ENCODE data around the gene TRIM17.
A peak's percentile ranks its signal among the peaks of the same experiment; 100 is the strongest.

The TRIM17 gene

DNA sequence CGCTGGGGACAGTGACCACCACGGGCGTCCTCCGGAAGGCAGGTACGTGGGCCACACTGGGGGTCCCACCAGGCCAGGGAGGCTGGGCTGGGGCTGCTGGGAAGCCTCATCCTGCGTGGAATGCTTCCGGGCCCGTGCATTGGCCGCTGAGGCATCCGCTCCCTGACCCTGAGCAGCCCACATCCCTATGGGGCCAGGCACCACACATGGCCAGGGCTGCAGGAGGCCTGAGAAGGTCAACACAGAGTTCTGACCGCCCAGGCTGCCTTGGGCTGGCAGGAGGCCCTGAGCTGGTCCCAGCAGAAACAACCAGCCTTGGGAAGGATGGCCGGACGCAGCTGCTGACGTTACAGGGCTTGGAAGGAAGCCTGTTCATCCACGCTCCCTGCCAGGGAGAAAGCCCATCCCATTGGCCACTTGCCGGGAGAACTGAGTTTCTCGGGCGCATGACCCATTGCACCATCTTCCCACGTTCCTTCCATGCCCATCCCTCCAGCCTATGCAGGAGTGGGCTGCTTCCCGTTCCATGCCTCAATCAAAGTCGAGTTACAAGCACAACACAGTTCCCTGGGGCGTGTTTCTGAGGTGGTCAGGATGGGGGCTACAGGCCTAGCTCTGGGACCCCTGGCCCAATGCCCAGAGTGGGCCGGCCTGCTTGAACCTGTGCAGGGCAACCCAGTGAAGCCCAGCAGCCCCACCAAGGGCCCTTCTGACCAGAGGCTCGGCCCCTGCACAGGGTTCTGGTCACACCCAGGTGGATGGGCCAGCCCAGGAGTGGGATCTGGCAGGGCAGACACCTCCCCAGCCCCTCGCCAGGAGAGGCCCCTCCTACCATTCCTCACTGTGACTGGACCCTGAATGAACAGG is 41.7 kb downstream of the TRIM17 start:
- H3K18ac ChIP-seq (ENCODE audit: low read depth in 1 of 2, low read length in 2 of 2) = no peak overlapping the region
- H2BK120ac ChIP-seq (ENCODE audit: low read depth, low read length) = no peak overlapping the region
- H2BK5ac ChIP-seq (ENCODE audit: low read depth, low read length, poor library complexity, severe bottlenecking) = no peak overlapping the region
- H3K36me3 ChIP-seq (ENCODE audit: control insufficient read depth in 1 of 2, insufficient read depth in 2 of 2, low read depth in 1 of 2, low read length in 2 of 2) = no peaks in the 10 kb centered on the region
- no peak overlapping the region for H2AK5ac ChIP-seq (ENCODE audit: low read length, severe bottlenecking)
- peak overlapping the region; percentile 38 for H3K9ac ChIP-seq (ENCODE audit: low read length)
- H2BK12ac ChIP-seq (ENCODE audit: low read length in 2 of 2) = no peak overlapping the region
- peak overlapping the region; percentile 53 for H4K91ac ChIP-seq (ENCODE audit: low read length)
- H2AFZ ChIP-seq (ENCODE audit: low read depth, low read length) = no peak overlapping the region
- no peak overlapping the region for H3K4ac ChIP-seq (ENCODE audit: low read depth in 1 of 2, low read length in 2 of 2)
- no peak overlapping the region for H3K23ac ChIP-seq (ENCODE audit: low read length in 2 of 2)
- WGBS = 89% methylated on average over 25 of the region's 25 CpGs
- no peak overlapping the region for H3K4me3 ChIP-seq (ENCODE audit: insufficient read depth in 1 of 2, low read depth in 1 of 2, low read length in 2 of 2)
- no peak overlapping the region for H4K8ac ChIP-seq (ENCODE audit: low read length)
- peaks cover 0 to 35% of the 10 kb centered on the region in 2 experiments for H3K27me3 ChIP-seq (ENCODE audit: control insufficient read depth in 1 of 2, insufficient read depth in 1 of 2, low read length in 2 of 2)
- no peaks in the 10 kb centered on the region for H3K9me3 ChIP-seq (ENCODE audit: control insufficient read depth, low read length)
- H3K79me1 ChIP-seq (replicated peaks; ENCODE audit: low read length, poor library complexity, severe bottlenecking) = no peaks in the 10 kb centered on the region
- no peak overlapping the region for H3K4me2 ChIP-seq (ENCODE audit: low read length, poor library complexity, severe bottlenecking)
- no peak overlapping the region for H2BK15ac ChIP-seq (ENCODE audit: low read depth, poor library complexity, severe bottlenecking)
- H3K4me1 ChIP-seq (ENCODE audit: control insufficient read depth, insufficient read depth, low read depth, low read length) = peaks cover 30% of the 10 kb centered on the region
- H3K27ac ChIP-seq (ENCODE audit: low read length, poor library complexity, severe bottlenecking) = no peak overlapping the region
- no peak for DNase-seq
- H3K14ac ChIP-seq (ENCODE audit: low read length in 2 of 2) = no peak overlapping the region

GRCh38 chr1:228373681-228374571 is 42.7 kb downstream of the TRIM17 start:
- H3K4me3 ChIP-seq (ENCODE audit: insufficient read depth in 1 of 2, low read depth in 1 of 2, low read length in 2 of 2) = no peak overlapping the region
- peak overlapping the region; percentile 35 for H4K91ac ChIP-seq (ENCODE audit: low read length)
- peaks cover 23% of the 10 kb centered on the region for H3K4me1 ChIP-seq (ENCODE audit: control insufficient read depth, insufficient read depth, low read depth, low read length)
- H3K27me3 ChIP-seq (ENCODE audit: control insufficient read depth in 1 of 2, insufficient read depth in 1 of 2, low read length in 2 of 2) = peaks cover 0 to 46% of the 10 kb centered on the region in 2 experiments
- WGBS = 84% methylated on average over 11 of the region's 14 CpGs
- DNase-seq = no peak
- H3K9ac ChIP-seq (ENCODE audit: low read length) = no peak overlapping the region
- no peaks in the 10 kb centered on the region for H3K36me3 ChIP-seq (ENCODE audit: control insufficient read depth in 1 of 2, insufficient read depth in 2 of 2, low read depth in 1 of 2, low read length in 2 of 2)
- no peaks in the 10 kb centered on the region for H3K9me3 ChIP-seq (ENCODE audit: control insufficient read depth, low read length)
- no peak overlapping the region for H2BK15ac ChIP-seq (ENCODE audit: low read depth, poor library complexity, severe bottlenecking)
- H2BK120ac ChIP-seq (ENCODE audit: low read depth, low read length) = no peak overlapping the region
- H3K4ac ChIP-seq (ENCODE audit: low read depth in 1 of 2, low read length in 2 of 2) = no peak overlapping the region
- no peak overlapping the region for H4K8ac ChIP-seq (ENCODE audit: low read length)
- no peak overlapping the region for H2BK12ac ChIP-seq (ENCODE audit: low read length in 2 of 2)
- H2AK5ac ChIP-seq (ENCODE audit: low read length, severe bottlenecking) = no peak overlapping the region
- H3K14ac ChIP-seq (ENCODE audit: low read length in 2 of 2) = no peak overlapping the region
- H2BK5ac ChIP-seq (ENCODE audit: low read depth, low read length, poor library complexity, severe bottlenecking) = no peak overlapping the region
- H3K79me1 ChIP-seq (replicated peaks; ENCODE audit: low read length, poor library complexity, severe bottlenecking) = no peaks in the 10 kb centered on the region
- no peak overlapping the region for H3K4me2 ChIP-seq (ENCODE audit: low read length, poor library complexity, severe bottlenecking)
- no peak overlapping the region for H3K23ac ChIP-seq (ENCODE audit: low read length in 2 of 2)
- no peak overlapping the region for H3K18ac ChIP-seq (ENCODE audit: low read depth in 1 of 2, low read length in 2 of 2)
- H3K27ac ChIP-seq (ENCODE audit: low read length, poor library complexity, severe bottlenecking) = no peak overlapping the region
- H2AFZ ChIP-seq (ENCODE audit: low read depth, low read length) = no peak overlapping the region

GRCh38 chr1:228373004-228373680 is 43.5 kb downstream of the TRIM17 start:
- H2BK5ac ChIP-seq (ENCODE audit: low read depth, low read length, poor library complexity, severe bottlenecking) = no peak overlapping the region
- no peak overlapping the region for H4K91ac ChIP-seq (ENCODE audit: low read length)
- H3K9ac ChIP-seq (ENCODE audit: low read length) = no peak overlapping the region
- H2AK5ac ChIP-seq (ENCODE audit: low read length, severe bottlenecking) = no peak overlapping the region
- H2AFZ ChIP-seq (ENCODE audit: low read depth, low read length) = no peak overlapping the region
- no peak overlapping the region for H3K4me2 ChIP-seq (ENCODE audit: low read length, poor library complexity, severe bottlenecking)
- WGBS = 86% methylated on average over 10 of the region's 12 CpGs
- H3K79me1 ChIP-seq (replicated peaks; ENCODE audit: low read length, poor library complexity, severe bottlenecking) = no peaks in the 10 kb centered on the region
- DNase-seq = no peak
- no peak overlapping the region for H3K4me3 ChIP-seq (ENCODE audit: insufficient read depth in 1 of 2, low read depth in 1 of 2, low read length in 2 of 2)
- H3K4ac ChIP-seq (ENCODE audit: low read depth in 1 of 2, low read length in 2 of 2) = no peak overlapping the region
- H3K4me1 ChIP-seq (ENCODE audit: control insufficient read depth, insufficient read depth, low read depth, low read length) = peaks cover 18% of the 10 kb centered on the region
- no peak overlapping the region for H4K8ac ChIP-seq (ENCODE audit: low read length)
- H2BK120ac ChIP-seq (ENCODE audit: low read depth, low read length) = no peak overlapping the region
- H3K9me3 ChIP-seq (ENCODE audit: control insufficient read depth, low read length) = no peaks in the 10 kb centered on the region
- no peak overlapping the region for H3K27ac ChIP-seq (ENCODE audit: low read length, poor library complexity, severe bottlenecking)
- peaks cover 1 to 53% of the 10 kb centered on the region in 2 experiments for H3K27me3 ChIP-seq (ENCODE audit: control insufficient read depth in 1 of 2, insufficient read depth in 1 of 2, low read length in 2 of 2)
- H3K36me3 ChIP-seq (ENCODE audit: control insufficient read depth in 1 of 2, insufficient read depth in 2 of 2, low read depth in 1 of 2, low read length in 2 of 2) = no peaks in the 10 kb centered on the region
- H3K23ac ChIP-seq (ENCODE audit: low read length in 2 of 2) = no peak overlapping the region
- no peak overlapping the region for H2BK15ac ChIP-seq (ENCODE audit: low read depth, poor library complexity, severe bottlenecking)
- H3K18ac ChIP-seq (ENCODE audit: low read depth in 1 of 2, low read length in 2 of 2) = no peak overlapping the region
- H2BK12ac ChIP-seq (ENCODE audit: low read length in 2 of 2) = no peak overlapping the region
- H3K14ac ChIP-seq (ENCODE audit: low read length in 2 of 2) = no peak overlapping the region

Measured in mesenchymal stem cell (in vitro differentiated cells and primary cell).